Upper lobe of left lung (tissue), 6 donors: Measurements from ENCODE around the gene ADGRV1. TPM values are rescaled to one million over a fixed set of nuclear protein-coding genes. Genes with fewer than 3 reads are reported as not detected.
"Not testable (repeated sequence)": the region's sequence is repeated elsewhere in the genome, so short reads cannot be mapped to it uniquely, and the experiment has no call there.

Experiments
- ATAC-seq, 2 donors: fragments of 200-7000 bp; cut with Tn5 transposase; one replicate each; pipeline ENCODE4 v1.9.1; 2022; ENCODE audit warnings: mild to moderate bottlenecking in 2 of 2, moderate library complexity in 2 of 2; ENCODE audit not compliant: low FRiP score in 2 of 2
- DNase-seq, 2 donors: peaks; one replicate each; pipeline ENCODE4 v3.0.0-alpha.2; 2019 to 2020
- H3K27ac ChIP-seq, 4 donors: fragments of 200-600 bp; sonication (generic); one replicate each; pipeline ENCODE4 v1.5.1; 2016 to 2019
- H3K27me3 ChIP-seq, 4 donors: fragments of 200-600 bp; sonication (generic); one replicate each; pipeline ENCODE4 v1.5.1; 2017 to 2019
- H3K36me3 ChIP-seq, 4 donors: fragments of 200-600 bp; sonication (generic); one replicate each; pipeline ENCODE4 v1.5.1; 2016 to 2019
- H3K4me1 ChIP-seq, 4 donors: fragments of 200-600 bp; sonication (generic); one replicate each; pipeline ENCODE4 v1.5.1; 2018 to 2019
- H3K4me3 ChIP-seq, 4 donors: fragments of 200-600 bp; sonication (generic); one replicate each; pipeline ENCODE4 v1.5.1; 2017 to 2019; ENCODE audit warnings: mild to moderate bottlenecking in 2 of 4, moderate library complexity in 1 of 4
- H3K9me3 ChIP-seq, 4 donors: fragments of 200-600 bp; sonication (generic); one replicate each; pipeline ENCODE4 v1.5.1; 2018 to 2019
- CTCF ChIP-seq, 6 experiments: fragments of 450-650 bp in 4 of 6; fragments of 200-600 bp in 2 of 6; sonication (generic) in 2 of 6; IDR thresholded peaks; one replicate each; pipeline ENCODE4 v1.5.1; 2016 to 2019; ENCODE audit warnings: antibody characterized with exemption in 6 of 6
- EP300 ChIP-seq, 4 donors: sonication (generic); formaldehyde crosslinking; IDR thresholded peaks; one replicate each; pipeline ENCODE4 v1.5.1; 2017; ENCODE audit warnings: antibody characterized with exemption in 4 of 4, control low read depth in 2 of 4
- POLR2A ChIP-seq, 4 donors: fragments of 450-650 bp; IDR thresholded peaks; one replicate each; pipeline ENCODE4 v1.5.1; 2016 to 2017; ENCODE audit warnings: antibody characterized with exemption in 4 of 4, mild to moderate bottlenecking in 2 of 4
- POLR2AphosphoS5 ChIP-seq, 2 donors: sonication (generic); formaldehyde crosslinking; IDR thresholded peaks; one replicate each; pipeline ENCODE4 v1.5.1; 2017; ENCODE audit warnings: antibody characterized with exemption in 2 of 2
- WGBS, 2 donors: methylation state at CpG; one replicate each; pipeline ENCODE4 v1.1.5; 2017 to 2018; 5-methylcytosine and 5-hydroxymethylcytosine counted together
- total RNA-seq, 6 donors: library from RNA; depleted of rRNA in 4 of 6; stranded (reverse); fragments of >200 nt in 4 of 6; gene quantifications; one replicate each; pipeline versions ENCODE4 v1.1.0 to v1.2.1, GENCODE V29; 2016 to 2021
- donor health status: DM: no; HTN: no; CAD: no; lungs with moderate emphysema.
- donor health status: DM: no; HTN: yes; CAD: no; lungs with severe emphysema.

Gene ADGRV1
- total RNA-seq, 6 donors from 2014 or later, result 22.3 to 129 (median 60.4) TPM

- Histone ChIP-seq H3K27me3 (no peaks in the 10 kb centered on the region), H3K36me3 (no peaks in the 10 kb centered on the region), H3K4me1 (peaks cover 0 to 7% (median 4%) of the 10 kb centered on the region in 4 donors), H3K9me3 (no peaks in the 10 kb centered on the region), H3K4me3 (no peak overlapping the region), H3K27ac (no peak overlapping the region)
- 79 to 80% methylated on average over 4 of the region's 4 CpGs for WGBS, 2 donors
- DNase-seq (no peak), ATAC-seq (no peak)
- TF ChIP-seq CTCF (IDR thresholded peaks at IDR 0.05) (no peak), POLR2AphosphoS5 (IDR thresholded peaks at IDR 0.05) (no peak)
Measured at GRCh38 chr5:90915393-90915792, 356.8 kb downstream of the ADGRV1 start.

GRCh38 chr5:90916947-90917800, 358.6 kb downstream of the ADGRV1 start:
- H3K4me1 ChIP-seq, result peaks cover 0 to 7% (median 2%) of the 10 kb centered on the region in 4 donors
- TF ChIP-seq CTCF (IDR thresholded peaks at IDR 0.05) (no peak), POLR2A (IDR thresholded peaks at IDR 0.05) (no peak), POLR2AphosphoS5 (IDR thresholded peaks at IDR 0.05) (no peak), EP300 (IDR thresholded peaks at IDR 0.05) (no peak)
- no peaks in the 10 kb centered on the region for H3K9me3 ChIP-seq
- ATAC-seq (no peak), DNase-seq (no peak)
- H3K4me3 ChIP-seq, result no peak overlapping the region
- WGBS, 2 donors, result 38 to 56% methylated on average over 3 of the region's 3 CpGs
- H3K27ac ChIP-seq, result no peak overlapping the region
- no peaks in the 10 kb centered on the region for H3K27me3 ChIP-seq
- no peaks in the 10 kb centered on the region for H3K36me3 ChIP-seq

GRCh38 chr5:90917928-90918668, 359.5 kb downstream of the ADGRV1 start:
- Histone ChIP-seq H3K4me1 (peaks cover 0 to 7% (median 2%) of the 10 kb centered on the region in 4 donors), H3K27me3 (no peaks in the 10 kb centered on the region), H3K36me3 (no peaks in the 10 kb centered on the region), H3K4me3 (no peak overlapping the region), H3K9me3 (no peaks in the 10 kb centered on the region), H3K27ac (no peak overlapping the region)
- TF ChIP-seq CTCF (IDR thresholded peaks at IDR 0.05) (no peak), POLR2A (IDR thresholded peaks at IDR 0.05) (no peak), EP300 (IDR thresholded peaks at IDR 0.05) (no peak), POLR2AphosphoS5 (IDR thresholded peaks at IDR 0.05) (no peak)
- ATAC-seq, result no peak
- 87 to 92% methylated on average over 6 of the region's 6 CpGs for WGBS, 2 donors
- DNase-seq, result no peak

- Histone ChIP-seq H3K4me1 (peaks cover 0 to 7% (median 2%) of the 10 kb centered on the region in 4 donors), H3K27me3 (no peaks in the 10 kb centered on the region), H3K4me3 (no peak overlapping the region), H3K36me3 (no peaks in the 10 kb centered on the region), H3K27ac (no peak overlapping the region), H3K9me3 (no peaks in the 10 kb centered on the region)
- ATAC-seq (no peak), DNase-seq (no peak)
- whole genome bisulfite sequencing, 2 donors, result 96 to 100% methylated on average over 2 of the region's 2 CpGs
- TF ChIP-seq EP300 (IDR thresholded peaks at IDR 0.05) (no peak), POLR2AphosphoS5 (IDR thresholded peaks at IDR 0.05) (no peak), CTCF (IDR thresholded peaks at IDR 0.05) (no peak), POLR2A (IDR thresholded peaks at IDR 0.05) (no peak)
Measured at GRCh38 chr5:90921418-90921973, 362.9 kb downstream of the ADGRV1 start.

- H3K27ac ChIP-seq, H3K27me3 ChIP-seq, H3K9me3 ChIP-seq, H3K36me3 ChIP-seq, ATAC-seq, H3K4me1 ChIP-seq, H3K4me3 ChIP-seq, DNase-seq: not testable (repeated sequence)
- WGBS, 2 donors, result 74 to 98% methylated on average over 2 of the region's 2 CpGs
Measured at GRCh38 chr5:90924222-90924621, 365.6 kb downstream of the ADGRV1 start.

GRCh38 chr5:90929013-90929839, 370.6 kb downstream of the ADGRV1 start:
- H3K27me3 ChIP-seq, ATAC-seq, H3K4me3 ChIP-seq, H3K36me3 ChIP-seq, H3K9me3 ChIP-seq, H3K27ac ChIP-seq: not testable (repeated sequence)
- peaks cover 4 to 11% (median 8%) of the 10 kb centered on the region in 4 donors for H3K4me1 ChIP-seq
- 94 to 97% methylated on average over 8 to 22 of the region's 29 CpGs for WGBS, 2 donors
- DNase-seq, result peak in 1 of 2 donors; percentile 19
